22Rv1 (cell line): ENCODE results near the gene RBM12.
A peak's percentile ranks its signal among the peaks of the same experiment; 100 is the strongest.
"Not testable (repeated sequence)": the region's sequence is repeated elsewhere in the genome, so short reads cannot be mapped to it uniquely, and the experiment has no call there.

Experiments used
- H3K27ac ChIP-seq: fragments of 450-650 bp; 2 replicates; pipeline ENCODE4 v1.5.1; 2017
- ZFX ChIP-seq: fragments of 450-650 bp; IDR thresholded peaks from 2 replicates; pipeline ENCODE4 v1.6.1; 2017; ENCODE audit warnings: antibody characterized with exemption, borderline replicate concordance
- TF ChIP-seq, protein P1 (sequence below): fragments of 450-650 bp; IDR thresholded peaks from 2 replicates; pipeline ENCODE4 v1.5.1; 2017; ENCODE audit warnings: mild to moderate bottlenecking

The RBM12 gene, protein sequence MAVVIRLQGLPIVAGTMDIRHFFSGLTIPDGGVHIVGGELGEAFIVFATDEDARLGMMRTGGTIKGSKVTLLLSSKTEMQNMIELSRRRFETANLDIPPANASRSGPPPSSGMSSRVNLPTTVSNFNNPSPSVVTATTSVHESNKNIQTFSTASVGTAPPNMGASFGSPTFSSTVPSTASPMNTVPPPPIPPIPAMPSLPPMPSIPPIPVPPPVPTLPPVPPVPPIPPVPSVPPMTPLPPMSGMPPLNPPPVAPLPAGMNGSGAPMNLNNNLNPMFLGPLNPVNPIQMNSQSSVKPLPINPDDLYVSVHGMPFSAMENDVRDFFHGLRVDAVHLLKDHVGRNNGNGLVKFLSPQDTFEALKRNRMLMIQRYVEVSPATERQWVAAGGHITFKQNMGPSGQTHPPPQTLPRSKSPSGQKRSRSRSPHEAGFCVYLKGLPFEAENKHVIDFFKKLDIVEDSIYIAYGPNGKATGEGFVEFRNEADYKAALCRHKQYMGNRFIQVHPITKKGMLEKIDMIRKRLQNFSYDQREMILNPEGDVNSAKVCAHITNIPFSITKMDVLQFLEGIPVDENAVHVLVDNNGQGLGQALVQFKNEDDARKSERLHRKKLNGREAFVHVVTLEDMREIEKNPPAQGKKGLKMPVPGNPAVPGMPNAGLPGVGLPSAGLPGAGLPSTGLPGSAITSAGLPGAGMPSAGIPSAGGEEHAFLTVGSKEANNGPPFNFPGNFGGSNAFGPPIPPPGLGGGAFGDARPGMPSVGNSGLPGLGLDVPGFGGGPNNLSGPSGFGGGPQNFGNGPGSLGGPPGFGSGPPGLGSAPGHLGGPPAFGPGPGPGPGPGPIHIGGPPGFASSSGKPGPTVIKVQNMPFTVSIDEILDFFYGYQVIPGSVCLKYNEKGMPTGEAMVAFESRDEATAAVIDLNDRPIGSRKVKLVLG

DNA sequence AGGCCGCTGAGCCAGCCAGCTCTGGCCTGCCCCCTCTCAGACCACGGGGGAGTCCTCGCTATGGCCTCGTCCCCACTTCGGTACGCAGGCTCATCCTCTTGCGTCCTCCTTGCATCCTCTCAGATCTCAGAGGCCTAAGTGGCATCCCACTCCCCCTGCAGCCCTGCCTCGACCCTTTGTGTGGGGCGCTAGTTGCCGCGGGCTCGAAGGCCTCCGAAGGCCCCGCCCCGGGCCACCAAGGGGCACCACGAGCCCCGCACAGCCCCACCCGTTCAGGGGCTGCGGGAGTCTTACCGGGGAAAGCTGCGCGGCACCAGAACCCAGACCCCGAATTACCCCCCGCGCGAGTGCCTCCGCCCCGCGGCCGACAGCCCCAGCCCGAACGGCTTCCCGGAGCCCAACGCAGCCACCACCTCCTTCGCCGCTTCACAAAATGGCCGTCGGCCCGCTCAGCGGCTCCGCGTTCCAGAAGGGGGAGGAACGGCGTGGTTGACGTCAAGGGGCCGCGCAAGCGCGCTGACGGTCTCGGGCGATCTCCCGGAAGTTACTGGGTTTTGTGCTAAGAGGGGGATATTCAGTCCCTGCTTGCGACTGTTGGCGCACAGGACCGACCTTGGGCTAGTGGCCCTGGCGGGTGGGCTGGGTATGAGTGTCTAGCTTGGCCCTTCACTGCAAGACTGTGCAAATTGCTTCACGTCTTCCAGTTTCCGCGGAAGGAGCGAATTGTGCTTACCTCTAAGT lies at the start of gene RBM12, which contains the start of gene CPNE1:
RBM12 (minus strand) TSS at position 435 of the 741 bp plus-strand sequence. CDS start 9,578 bp downstream, outside the sequence.
CPNE1 (minus strand) TSS at position 435 of the 741 bp plus-strand sequence. CDS start 31,977 bp downstream, outside the sequence.
- H3K27ac ChIP-seq = peak within 1 kb of the TSS; percentile 92
- TF ChIP-seq ZFX = no peak
- TF ChIP-seq, protein P1, sequence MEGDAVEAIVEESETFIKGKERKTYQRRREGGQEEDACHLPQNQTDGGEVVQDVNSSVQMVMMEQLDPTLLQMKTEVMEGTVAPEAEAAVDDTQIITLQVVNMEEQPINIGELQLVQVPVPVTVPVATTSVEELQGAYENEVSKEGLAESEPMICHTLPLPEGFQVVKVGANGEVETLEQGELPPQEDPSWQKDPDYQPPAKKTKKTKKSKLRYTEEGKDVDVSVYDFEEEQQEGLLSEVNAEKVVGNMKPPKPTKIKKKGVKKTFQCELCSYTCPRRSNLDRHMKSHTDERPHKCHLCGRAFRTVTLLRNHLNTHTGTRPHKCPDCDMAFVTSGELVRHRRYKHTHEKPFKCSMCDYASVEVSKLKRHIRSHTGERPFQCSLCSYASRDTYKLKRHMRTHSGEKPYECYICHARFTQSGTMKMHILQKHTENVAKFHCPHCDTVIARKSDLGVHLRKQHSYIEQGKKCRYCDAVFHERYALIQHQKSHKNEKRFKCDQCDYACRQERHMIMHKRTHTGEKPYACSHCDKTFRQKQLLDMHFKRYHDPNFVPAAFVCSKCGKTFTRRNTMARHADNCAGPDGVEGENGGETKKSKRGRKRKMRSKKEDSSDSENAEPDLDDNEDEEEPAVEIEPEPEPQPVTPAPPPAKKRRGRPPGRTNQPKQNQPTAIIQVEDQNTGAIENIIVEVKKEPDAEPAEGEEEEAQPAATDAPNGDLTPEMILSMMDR = peak; percentile 19; the same call in 1 of the 2 replicates

GRCh38 chr20:35714127-35714526 lies 49.4 kb upstream of the RBM12 start:
- no peak for TF ChIP-seq ZFX
- TF ChIP-seq, protein P1 = no peak
- H3K27ac ChIP-seq = no peak overlapping the region

DNA sequence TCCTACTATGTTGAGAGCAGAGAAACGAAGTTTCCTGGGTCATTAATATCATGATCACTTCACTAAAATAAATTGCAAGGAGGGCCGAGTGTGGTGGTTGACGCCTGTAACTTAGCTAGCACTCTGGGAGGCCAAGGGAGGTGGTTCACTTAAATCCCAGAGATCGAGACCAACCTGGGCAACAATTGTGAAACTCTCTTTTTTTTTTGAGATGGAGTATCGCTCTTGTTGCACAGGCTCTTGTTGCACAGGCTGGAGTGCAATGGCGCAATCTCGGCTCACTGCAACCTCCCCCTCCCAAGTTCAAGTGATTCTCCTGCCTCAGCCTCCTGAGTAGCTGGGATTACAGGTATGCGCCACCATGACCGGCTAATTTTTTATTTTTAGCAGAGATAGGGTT lies 48.4 kb upstream of the RBM12 start:
- H3K27ac ChIP-seq = not testable (repeated sequence)

DNA sequence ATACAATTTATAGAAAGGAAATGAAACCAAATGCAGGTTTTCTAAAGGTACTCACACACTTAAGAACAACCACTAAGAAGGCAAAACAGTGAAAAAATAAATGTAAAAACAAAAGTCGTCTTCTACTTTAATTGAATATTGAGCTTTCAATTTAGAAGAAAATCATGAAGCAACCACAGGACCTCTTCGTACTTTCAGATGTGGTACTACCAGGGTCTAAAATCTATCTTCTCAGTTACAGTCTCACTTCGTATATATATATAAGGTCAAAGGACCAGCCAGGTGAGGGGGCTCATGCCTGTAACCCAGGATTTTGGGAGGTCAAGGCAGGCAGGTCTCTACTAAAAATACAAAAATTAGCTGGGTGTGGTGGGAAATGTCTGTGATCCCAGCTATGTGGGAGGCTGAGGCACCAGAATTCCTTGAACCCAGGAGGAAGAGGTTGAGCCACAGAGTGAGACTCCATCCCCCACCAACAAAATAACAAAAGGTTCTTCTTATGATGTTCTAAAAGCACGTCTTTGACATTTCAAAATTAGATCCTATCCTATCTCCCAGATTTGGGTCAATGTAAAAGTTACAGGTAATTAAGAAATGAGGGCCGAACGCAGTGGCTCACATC lies 47.0 kb upstream of the RBM12 start:
- no peak overlapping the region for H3K27ac ChIP-seq
- TF ChIP-seq ZFX = no peak
- TF ChIP-seq, protein P1 = no peak

- no peak for TF ChIP-seq ZFX
- TF ChIP-seq, protein P1 = no peak
- H3K27ac ChIP-seq = no peak overlapping the region
Observed at GRCh38 chr20:35710884-35711587, 46.3 kb upstream of the RBM12 start.

DNA sequence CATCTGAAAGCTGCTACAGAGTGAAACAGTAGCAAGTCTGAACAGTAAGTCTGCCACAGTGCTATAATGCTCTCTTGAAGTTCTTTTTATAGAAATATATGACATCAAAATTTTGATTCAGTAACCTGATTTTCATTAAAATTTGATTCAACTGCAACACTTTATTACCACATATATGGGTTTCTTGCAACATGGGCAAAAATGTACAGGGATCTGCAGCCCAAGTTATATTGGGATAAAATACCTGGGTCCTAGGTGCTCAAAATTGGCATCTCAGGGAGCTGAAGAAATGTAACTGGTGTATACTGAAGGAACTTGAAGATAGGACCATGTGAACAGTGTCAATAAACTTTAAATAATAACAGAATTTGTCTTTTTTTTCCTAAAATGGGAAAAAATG lies 45.3 kb upstream of the RBM12 start:
- no peak for TF ChIP-seq ZFX
- TF ChIP-seq, protein P1 = no peak
- no peak overlapping the region for H3K27ac ChIP-seq
